GM23338 (cell line): ENCODE measurements around the gene FN1. TPM values are rescaled to one million over a fixed set of nuclear protein-coding genes. Genes with fewer than 3 reads are reported as not detected.

Experiments
- ATAC-seq: fragments of 200-7000 bp; cut with Tn5 transposase; 3 replicates; pipeline ENCODE4 v1.9.1; 2020
- DNase-seq: peaks from one replicate; pipeline ENCODE4 v3.0.0-alpha.2; 2015; ENCODE audit warnings: low spot score
- H2AFZ ChIP-seq: fragments of 200-600 bp; sonication (generic); 2 replicates; pipeline ENCODE4 v1.8.0; 2016; ENCODE audit warnings: antibody characterized with exemption, mild to moderate bottlenecking, moderate library complexity
- H3F3A ChIP-seq: fragments of 200-600 bp; sonication (generic); replicated peaks from 2 replicates; pipeline ENCODE4 v1.8.0; 2017; ENCODE audit warnings: antibody characterized with exemption, mixed run types, low read depth
- H3K27ac ChIP-seq: fragments of 200-600 bp; sonication (generic); 2 replicates; pipeline ENCODE4 v1.6.1; 2016; ENCODE audit warnings: low read depth
- H3K27me3 ChIP-seq: fragments of 200-600 bp; sonication (generic); 2 replicates; pipeline ENCODE4 v1.8.0; 2016; ENCODE audit warnings: mild to moderate bottlenecking, mixed run types, moderate library complexity; ENCODE audit not compliant: insufficient read depth
- H3K36me3 ChIP-seq: fragments of 200-600 bp; sonication (generic); 2 replicates; pipeline ENCODE4 v1.8.0; 2016; ENCODE audit warnings: mild to moderate bottlenecking; ENCODE audit not compliant: insufficient read depth
- H3K4me1 ChIP-seq: fragments of 200-600 bp; sonication (generic); 2 replicates; pipeline ENCODE4 v1.8.0; 2016; ENCODE audit warnings: mild to moderate bottlenecking, moderate library complexity; ENCODE audit not compliant: insufficient read depth
- H3K4me2 ChIP-seq: fragments of 200-600 bp; sonication (generic); 2 replicates; pipeline ENCODE4 v1.7.1; 2017; ENCODE audit warnings: mixed run types
- H3K4me3 ChIP-seq: fragments of 200-600 bp; sonication (generic); 2 replicates; pipeline ENCODE4 v1.6.1; 2016; ENCODE audit warnings: mixed run types
- H3K79me2 ChIP-seq: fragments of 200-600 bp; sonication (generic); replicated peaks from 2 replicates; pipeline ENCODE4 v1.8.0; 2017; ENCODE audit warnings: mild to moderate bottlenecking; ENCODE audit not compliant: insufficient read depth
- H3K9me2 ChIP-seq: fragments of 200-600 bp; sonication (generic); 2 replicates; pipeline ENCODE4 v1.8.0; 2017; ENCODE audit not compliant: insufficient read depth
- H4K20me1 ChIP-seq: fragments of 200-600 bp; sonication (generic); replicated peaks from 2 replicates; pipeline ENCODE4 v1.8.0; 2017; ENCODE audit warnings: mild to moderate bottlenecking; ENCODE audit not compliant: insufficient read depth
- H3K27ac Mint-ChIP-seq: 2 replicates; pipeline ENCODE4 v1.8.0; 2020; ENCODE audit warnings: inconsistent platforms, mild to moderate bottlenecking, moderate library complexity, mixed read lengths
- H3K27me3 Mint-ChIP-seq: 3 replicates; pipeline ENCODE4 v1.8.0; 2022; ENCODE audit warnings: low read depth, mild to moderate bottlenecking, moderate library complexity, mixed read lengths, inconsistent platforms; ENCODE audit not compliant: insufficient read depth, poor library complexity
- H3K36me3 Mint-ChIP-seq: 3 replicates; pipeline ENCODE4 v1.8.0; 2021; ENCODE audit warnings: low read depth, mild to moderate bottlenecking, inconsistent platforms, moderate library complexity, mixed read lengths
- H3K4me1 Mint-ChIP-seq: 3 replicates; pipeline ENCODE4 v1.8.0; 2020; ENCODE audit warnings: mild to moderate bottlenecking, inconsistent platforms, mixed read lengths
- H3K4me3 Mint-ChIP-seq: 3 replicates; pipeline ENCODE4 v1.8.0; 2021; ENCODE audit warnings: moderate library complexity, mild to moderate bottlenecking, inconsistent platforms, mixed read lengths
- H3K9me3 Mint-ChIP-seq: 3 replicates; pipeline ENCODE4 v1.8.0; 2020; ENCODE audit warnings: moderate library complexity, mild to moderate bottlenecking, inconsistent platforms, mixed read lengths
- CREB1 ChIP-seq: fragments of 250-450 bp; sonication (Bioruptor Pico); IDR thresholded peaks from 2 replicates; pipeline ENCODE4 v1.5.0; 2020; ENCODE audit warnings: low read depth, mild to moderate bottlenecking, moderate library complexity
- EZH2 ChIP-seq: fragments of 200-600 bp; sonication (generic); IDR thresholded peaks from one replicate; pipeline ENCODE4 v1.8.0; 2017; ENCODE audit warnings: antibody characterized with exemption, mild to moderate bottlenecking, low read depth; ENCODE audit not compliant: unreplicated experiment
- EZH2phosphoT487 ChIP-seq: fragments of 200-600 bp; sonication (generic); IDR thresholded peaks from one replicate; pipeline ENCODE4 v1.8.1; 2018; ENCODE audit warnings: antibody characterized with exemption; ENCODE audit not compliant: unreplicated experiment
- JUNB ChIP-seq: IDR thresholded peaks from one replicate; pipeline ENCODE4 v1.6.1; 2016; ENCODE audit warnings: antibody characterized with exemption; ENCODE audit not compliant: unreplicated experiment
- NANOG ChIP-seq: IDR thresholded peaks from 2 replicates; pipeline ENCODE4 v1.6.1; 2016; ENCODE audit warnings: antibody characterized with exemption, borderline replicate concordance
- POLR2AphosphoS5 ChIP-seq: IDR thresholded peaks from 2 replicates; pipeline ENCODE4 v1.6.1; 2016; ENCODE audit warnings: antibody characterized with exemption, low read depth
- REST ChIP-seq: IDR thresholded peaks from one replicate; pipeline ENCODE4 v1.6.1; 2018; ENCODE audit warnings: antibody characterized with exemption; ENCODE audit not compliant: unreplicated experiment
- STAT1 ChIP-seq: IDR thresholded peaks from one replicate; pipeline ENCODE4 v1.6.1; 2016; ENCODE audit warnings: antibody characterized with exemption; ENCODE audit not compliant: unreplicated experiment
- ZNF114 ChIP-seq: fragments of 250-450 bp; sonication (Bioruptor Pico); IDR thresholded peaks from 2 replicates; pipeline ENCODE4 v1.5.0; 2020; ENCODE audit warnings: mild to moderate bottlenecking, moderate library complexity
- ZNF331 ChIP-seq: fragments of 250-450 bp; sonication (Bioruptor Pico); IDR thresholded peaks from 2 replicates; pipeline ENCODE4 v1.5.0; 2020; ENCODE audit warnings: low read depth, mild to moderate bottlenecking, moderate library complexity
- polyA plus RNA-seq: library from polyadenylated mRNA; unstranded; fragments of >200 nt; fragmentation: Nextera tagmentation; extraction: Ambion mirVana; gene quantifications from 2 replicates; pipeline ENCODE4 v1.2.1, GENCODE V29; 2016
- total RNA-seq: library from RNA; depleted of rRNA; stranded (reverse); fragments of >200 nt; shearing (Covaris generic); gene quantifications from 2 replicates; pipeline ENCODE4 v1.2.3, GENCODE V29; 2014
- TF ChIP-seq, protein P1 (sequence below): fragments of 250-450 bp; sonication (Bioruptor Pico); IDR thresholded peaks from 2 replicates; pipeline ENCODE4 v1.5.0; 2020; ENCODE audit warnings: mild to moderate bottlenecking, moderate library complexity

FN1 gene
- total and polyA plus RNA-seq, 2 experiments from 2014 or later = 79.6 to 255 TPM

DNA sequence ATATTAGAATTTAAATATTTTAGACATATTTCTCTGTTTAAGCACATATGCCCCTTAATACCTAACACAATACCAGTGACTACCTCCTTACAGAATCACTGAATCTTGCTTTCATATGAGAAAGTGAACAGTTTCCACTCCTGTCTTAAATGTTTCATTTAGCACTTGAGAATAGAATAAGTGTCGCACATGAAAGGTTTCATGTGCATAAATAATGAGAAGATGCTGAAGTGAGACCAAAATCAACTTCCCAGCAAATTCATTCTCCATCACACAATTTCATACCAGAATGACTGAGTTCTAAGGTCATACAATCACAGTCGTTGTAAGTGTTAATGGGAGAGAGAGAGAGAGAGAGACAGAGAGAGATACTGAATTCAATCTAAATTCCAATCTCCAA, 72.8 kb downstream of the FN1 start:
- Histone ChIP-seq H3K79me2 (no peaks in the 10 kb centered on the region), H3K27ac (no peak overlapping the region), H3K36me3 (peaks cover 52% of the 10 kb centered on the region; the same call in 1 of the 2 replicates), H3K9me2 (no peaks in the 10 kb centered on the region), H3K4me1 (no peaks in the 10 kb centered on the region), H3K4me3 (no peak overlapping the region), H3K27me3 (no peaks in the 10 kb centered on the region), H2AFZ (no peak overlapping the region), H3F3A (0 out of 2 replicates have a peak, but pooled peaks cover 5% of the 10 kb centered on the region), H4K20me1 (no peaks in the 10 kb centered on the region; the same call in 1 of the 2 replicates), H3K4me2 (no peak overlapping the region)
- Mint-ChIP-seq H3K4me1 (peaks cover 6% of the 10 kb centered on the region), H3K4me3 (no peak overlapping the region), H3K27ac (no peak overlapping the region), H3K27me3 (no peaks in the 10 kb centered on the region), H3K36me3 (peaks cover 42% of the 10 kb centered on the region), H3K9me3 (no peaks in the 10 kb centered on the region)
- ATAC-seq (no peak), DNase-seq (no peak)
- TF ChIP-seq STAT1 = no peak
- no peak for TF ChIP-seq ZNF331 (CRISPR knock-in tag)
- TF ChIP-seq NANOG = no peak
- no peak for TF ChIP-seq EZH2
- TF ChIP-seq, protein P1, sequence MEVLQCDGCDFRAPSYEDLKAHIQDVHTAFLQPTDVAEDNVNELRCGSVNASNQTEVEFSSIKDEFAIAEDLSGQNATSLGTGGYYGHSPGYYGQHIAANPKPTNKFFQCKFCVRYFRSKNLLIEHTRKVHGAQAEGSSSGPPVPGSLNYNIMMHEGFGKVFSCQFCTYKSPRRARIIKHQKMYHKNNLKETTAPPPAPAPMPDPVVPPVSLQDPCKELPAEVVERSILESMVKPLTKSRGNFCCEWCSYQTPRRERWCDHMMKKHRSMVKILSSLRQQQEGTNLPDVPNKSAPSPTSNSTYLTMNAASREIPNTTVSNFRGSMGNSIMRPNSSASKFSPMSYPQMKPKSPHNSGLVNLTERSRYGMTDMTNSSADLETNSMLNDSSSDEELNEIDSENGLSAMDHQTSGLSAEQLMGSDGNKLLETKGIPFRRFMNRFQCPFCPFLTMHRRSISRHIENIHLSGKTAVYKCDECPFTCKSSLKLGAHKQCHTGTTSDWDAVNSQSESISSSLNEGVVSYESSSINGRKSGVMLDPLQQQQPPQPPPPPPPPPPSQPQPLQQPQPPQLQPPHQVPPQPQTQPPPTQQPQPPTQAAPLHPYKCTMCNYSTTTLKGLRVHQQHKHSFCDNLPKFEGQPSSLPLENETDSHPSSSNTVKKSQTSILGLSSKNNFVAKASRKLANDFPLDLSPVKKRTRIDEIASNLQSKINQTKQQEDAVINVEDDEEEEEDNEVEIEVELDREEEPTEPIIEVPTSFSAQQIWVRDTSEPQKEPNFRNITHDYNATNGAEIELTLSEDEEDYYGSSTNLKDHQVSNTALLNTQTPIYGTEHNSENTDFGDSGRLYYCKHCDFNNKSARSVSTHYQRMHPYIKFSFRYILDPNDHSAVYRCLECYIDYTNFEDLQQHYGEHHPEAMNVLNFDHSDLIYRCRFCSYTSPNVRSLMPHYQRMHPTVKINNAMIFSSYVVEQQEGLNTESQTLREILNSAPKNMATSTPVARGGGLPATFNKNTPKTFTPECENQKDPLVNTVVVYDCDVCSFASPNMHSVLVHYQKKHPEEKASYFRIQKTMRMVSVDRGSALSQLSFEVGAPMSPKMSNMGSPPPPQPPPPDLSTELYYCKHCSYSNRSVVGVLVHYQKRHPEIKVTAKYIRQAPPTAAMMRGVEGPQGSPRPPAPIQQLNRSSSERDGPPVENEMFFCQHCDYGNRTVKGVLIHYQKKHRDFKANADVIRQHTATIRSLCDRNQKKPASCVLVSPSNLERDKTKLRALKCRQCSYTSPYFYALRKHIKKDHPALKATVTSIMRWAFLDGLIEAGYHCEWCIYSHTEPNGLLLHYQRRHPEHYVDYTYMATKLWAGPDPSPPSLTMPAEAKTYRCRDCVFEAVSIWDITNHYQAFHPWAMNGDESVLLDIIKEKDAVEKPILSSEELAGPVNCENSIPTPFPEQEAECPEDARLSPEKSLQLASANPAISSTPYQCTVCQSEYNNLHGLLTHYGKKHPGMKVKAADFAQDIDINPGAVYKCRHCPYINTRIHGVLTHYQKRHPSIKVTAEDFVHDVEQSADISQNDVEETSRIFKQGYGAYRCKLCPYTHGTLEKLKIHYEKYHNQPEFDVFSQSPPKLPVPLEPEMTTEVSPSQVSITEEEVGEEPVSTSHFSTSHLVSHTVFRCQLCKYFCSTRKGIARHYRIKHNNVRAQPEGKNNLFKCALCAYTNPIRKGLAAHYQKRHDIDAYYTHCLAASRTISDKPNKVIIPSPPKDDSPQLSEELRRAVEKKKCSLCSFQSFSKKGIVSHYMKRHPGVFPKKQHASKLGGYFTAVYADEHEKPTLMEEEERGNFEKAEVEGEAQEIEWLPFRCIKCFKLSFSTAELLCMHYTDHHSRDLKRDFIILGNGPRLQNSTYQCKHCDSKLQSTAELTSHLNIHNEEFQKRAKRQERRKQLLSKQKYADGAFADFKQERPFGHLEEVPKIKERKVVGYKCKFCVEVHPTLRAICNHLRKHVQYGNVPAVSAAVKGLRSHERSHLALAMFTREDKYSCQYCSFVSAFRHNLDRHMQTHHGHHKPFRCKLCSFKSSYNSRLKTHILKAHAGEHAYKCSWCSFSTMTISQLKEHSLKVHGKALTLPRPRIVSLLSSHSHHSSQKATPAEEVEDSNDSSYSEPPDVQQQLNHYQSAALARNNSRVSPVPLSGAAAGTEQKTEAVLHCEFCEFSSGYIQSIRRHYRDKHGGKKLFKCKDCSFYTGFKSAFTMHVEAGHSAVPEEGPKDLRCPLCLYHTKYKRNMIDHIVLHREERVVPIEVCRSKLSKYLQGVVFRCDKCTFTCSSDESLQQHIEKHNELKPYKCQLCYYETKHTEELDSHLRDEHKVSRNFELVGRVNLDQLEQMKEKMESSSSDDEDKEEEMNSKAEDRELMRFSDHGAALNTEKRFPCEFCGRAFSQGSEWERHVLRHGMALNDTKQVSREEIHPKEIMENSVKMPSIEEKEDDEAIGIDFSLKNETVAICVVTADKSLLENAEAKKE = no peak
- TF ChIP-seq JUNB = no peak
- no peak for TF ChIP-seq POLR2AphosphoS5
- no peak for TF ChIP-seq EZH2phosphoT487
- no peak for TF ChIP-seq CREB1
- no peak for TF ChIP-seq ZNF114 (CRISPR knock-in tag)
- no peak for TF ChIP-seq REST
